Measurements from ENCODE around the gene OXGR1. TPM values are rescaled to one million over a fixed set of nuclear protein-coding genes. Genes with fewer than 3 reads are reported as not detected.

Gene OXGR1
- total RNA-seq, 1 donor from 2014 or later, result 0.83 TPM

DNA sequence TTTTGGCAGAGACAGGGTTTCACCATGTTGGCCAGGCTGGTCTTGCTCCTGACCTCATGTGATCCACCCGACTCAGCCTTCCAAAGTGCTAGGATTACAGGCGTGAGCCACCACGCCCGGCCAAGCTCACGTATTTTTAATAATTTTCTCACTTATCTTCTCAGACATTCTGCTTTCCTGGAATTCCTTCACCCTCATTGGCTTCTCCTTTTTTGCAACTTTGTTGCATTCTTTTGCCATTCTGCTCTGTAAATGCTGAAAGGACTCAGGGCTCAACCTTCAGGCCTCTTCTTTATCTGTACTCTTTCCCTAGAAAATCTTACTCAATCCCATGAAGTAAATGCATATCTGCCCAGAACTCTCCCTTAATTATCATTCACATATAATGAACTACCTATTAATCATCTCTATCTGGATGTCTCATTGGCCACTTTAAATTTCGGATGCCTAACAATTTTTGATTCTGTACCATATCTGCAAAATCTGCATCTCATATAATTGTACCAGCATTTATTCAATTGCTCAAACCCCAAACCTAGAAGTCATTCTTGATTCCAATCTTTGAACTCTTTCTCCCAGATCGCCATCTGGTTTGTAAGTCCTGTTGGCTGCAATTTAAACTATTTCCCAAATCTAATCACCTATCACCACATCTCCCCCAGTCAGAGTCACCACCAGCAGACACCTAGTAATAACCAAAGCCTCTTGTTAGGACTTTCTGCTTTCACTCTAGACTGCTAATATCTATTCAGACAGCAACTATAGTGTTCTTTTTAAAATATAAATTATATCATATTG, 18.2 kb upstream of the OXGR1 start:
- TF ChIP-seq, protein P1, sequence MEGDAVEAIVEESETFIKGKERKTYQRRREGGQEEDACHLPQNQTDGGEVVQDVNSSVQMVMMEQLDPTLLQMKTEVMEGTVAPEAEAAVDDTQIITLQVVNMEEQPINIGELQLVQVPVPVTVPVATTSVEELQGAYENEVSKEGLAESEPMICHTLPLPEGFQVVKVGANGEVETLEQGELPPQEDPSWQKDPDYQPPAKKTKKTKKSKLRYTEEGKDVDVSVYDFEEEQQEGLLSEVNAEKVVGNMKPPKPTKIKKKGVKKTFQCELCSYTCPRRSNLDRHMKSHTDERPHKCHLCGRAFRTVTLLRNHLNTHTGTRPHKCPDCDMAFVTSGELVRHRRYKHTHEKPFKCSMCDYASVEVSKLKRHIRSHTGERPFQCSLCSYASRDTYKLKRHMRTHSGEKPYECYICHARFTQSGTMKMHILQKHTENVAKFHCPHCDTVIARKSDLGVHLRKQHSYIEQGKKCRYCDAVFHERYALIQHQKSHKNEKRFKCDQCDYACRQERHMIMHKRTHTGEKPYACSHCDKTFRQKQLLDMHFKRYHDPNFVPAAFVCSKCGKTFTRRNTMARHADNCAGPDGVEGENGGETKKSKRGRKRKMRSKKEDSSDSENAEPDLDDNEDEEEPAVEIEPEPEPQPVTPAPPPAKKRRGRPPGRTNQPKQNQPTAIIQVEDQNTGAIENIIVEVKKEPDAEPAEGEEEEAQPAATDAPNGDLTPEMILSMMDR (IDR thresholded peaks at IDR 0.05), result no peak
- H3K4me1 ChIP-seq, result no peaks in the 10 kb centered on the region
- no peaks in the 10 kb centered on the region for H3K9me3 ChIP-seq
- H3K27ac ChIP-seq, result no peak overlapping the region
- ATAC-seq (no peak), DNase-seq (no peak)
- H3K27me3 ChIP-seq (ENCODE audit: low read depth), result no peaks in the 10 kb centered on the region
- H3K36me3 ChIP-seq, result no peaks in the 10 kb centered on the region
- H3K4me3 ChIP-seq, result no peak overlapping the region
- intact Hi-C loops (cut with DNase I), result no loop called here

DNA sequence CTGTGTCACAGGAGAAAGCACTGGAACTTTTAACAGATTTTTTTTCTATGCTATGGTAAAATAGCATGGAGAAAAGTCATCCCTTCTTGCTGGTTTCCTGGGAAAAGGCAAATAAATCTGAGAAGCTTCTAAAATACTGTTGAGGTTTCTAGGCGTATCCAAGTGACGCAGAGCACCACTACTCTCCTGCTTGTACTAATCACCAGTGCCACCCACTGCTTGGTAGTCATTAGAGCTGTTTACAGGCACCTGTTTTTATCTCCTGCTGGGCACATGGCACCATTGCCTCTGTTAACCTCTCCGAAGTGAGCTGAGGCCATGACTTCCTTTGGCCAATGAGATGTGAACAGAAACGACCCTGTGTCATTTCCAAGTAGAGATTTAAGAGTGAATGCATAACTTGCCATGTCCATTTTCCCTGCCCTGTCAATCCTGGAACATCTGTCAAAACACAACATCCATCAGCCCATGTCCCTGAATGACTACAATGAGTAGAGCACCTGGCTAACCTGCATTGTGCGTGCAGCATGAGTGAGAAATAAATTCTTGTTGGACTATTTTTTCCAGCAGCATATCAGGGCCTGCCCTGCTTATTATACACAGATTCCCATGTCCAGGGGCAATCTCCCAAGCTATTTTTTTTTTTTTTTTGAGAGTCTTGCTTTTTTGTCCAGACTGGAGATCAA, 17.3 kb upstream of the OXGR1 start:
- TF ChIP-seq, protein P1 (IDR thresholded peaks at IDR 0.05), result no peak
- no peaks in the 10 kb centered on the region for H3K27me3 ChIP-seq (ENCODE audit: low read depth)
- DNase-seq (no peak), ATAC-seq (no peak)
- H3K9me3 ChIP-seq, result no peaks in the 10 kb centered on the region
- H3K4me1 ChIP-seq, result no peaks in the 10 kb centered on the region
- intact Hi-C loops (cut with DNase I), result no loop called here
- no peak overlapping the region for H3K27ac ChIP-seq
- no peaks in the 10 kb centered on the region for H3K36me3 ChIP-seq
- H3K4me3 ChIP-seq, result no peak overlapping the region

DNA sequence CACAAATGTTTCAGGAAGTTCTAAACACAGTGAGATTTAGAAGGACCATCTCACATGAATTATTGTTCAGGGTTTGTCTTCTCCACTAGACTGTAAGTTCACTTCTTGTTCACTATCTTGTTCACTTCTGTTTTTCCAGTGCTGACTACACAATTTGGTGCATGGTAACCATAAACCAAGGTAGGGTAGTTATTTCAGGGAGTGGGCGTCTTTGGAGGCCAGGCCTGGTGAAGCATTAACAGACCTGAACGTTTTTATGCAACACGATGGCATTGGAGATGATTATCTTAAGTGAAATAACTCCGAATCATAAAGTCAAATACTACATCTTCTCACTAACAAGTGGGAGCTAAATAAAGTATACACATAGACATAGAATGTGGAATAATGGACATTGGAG, 14.4 kb upstream of the OXGR1 start:
- Histone ChIP-seq H3K4me3 (no peak overlapping the region), H3K36me3 (no peaks in the 10 kb centered on the region), H3K4me1 (no peaks in the 10 kb centered on the region), H3K27ac (no peak overlapping the region), H3K27me3 (ENCODE audit: low read depth) (no peaks in the 10 kb centered on the region), H3K9me3 (no peaks in the 10 kb centered on the region)
- intact Hi-C loops (cut with DNase I), result no loop called here
- ATAC-seq (no peak), DNase-seq (no peak)
- TF ChIP-seq, protein P1 (IDR thresholded peaks at IDR 0.05), result no peak

DNA sequence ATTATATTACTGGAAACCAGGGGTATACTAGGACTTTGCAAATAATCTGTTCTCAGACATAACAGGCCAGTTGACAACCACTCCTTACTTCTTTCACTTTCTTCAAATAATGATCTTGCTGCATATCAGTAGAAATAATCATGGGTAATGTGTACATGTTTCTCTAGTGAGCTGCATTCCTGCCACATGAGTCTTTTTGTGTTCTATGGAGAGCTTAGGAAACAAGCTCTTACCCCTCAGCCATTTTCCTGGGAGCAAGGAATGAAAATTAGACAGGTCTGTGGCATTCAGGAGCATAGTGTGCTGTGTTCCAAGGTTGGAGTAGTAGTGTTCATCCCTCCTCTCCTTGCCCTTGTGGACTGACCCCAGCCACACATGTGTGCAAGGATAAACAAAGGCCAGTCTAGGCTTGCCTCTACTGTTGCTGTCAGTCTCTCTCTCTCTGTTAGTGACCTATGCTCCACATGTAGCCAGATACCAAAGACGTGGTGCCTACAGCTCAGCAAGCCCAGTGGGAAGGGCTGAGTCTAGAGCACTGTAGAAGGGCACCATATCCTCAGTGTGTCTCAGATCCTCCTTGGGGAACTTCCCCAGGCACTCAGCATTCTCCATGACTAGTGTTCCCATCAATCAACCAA, 11.5 kb upstream of the OXGR1 start:
- peak in 1 of 2 donors; percentile 39 for ATAC-seq

DNA sequence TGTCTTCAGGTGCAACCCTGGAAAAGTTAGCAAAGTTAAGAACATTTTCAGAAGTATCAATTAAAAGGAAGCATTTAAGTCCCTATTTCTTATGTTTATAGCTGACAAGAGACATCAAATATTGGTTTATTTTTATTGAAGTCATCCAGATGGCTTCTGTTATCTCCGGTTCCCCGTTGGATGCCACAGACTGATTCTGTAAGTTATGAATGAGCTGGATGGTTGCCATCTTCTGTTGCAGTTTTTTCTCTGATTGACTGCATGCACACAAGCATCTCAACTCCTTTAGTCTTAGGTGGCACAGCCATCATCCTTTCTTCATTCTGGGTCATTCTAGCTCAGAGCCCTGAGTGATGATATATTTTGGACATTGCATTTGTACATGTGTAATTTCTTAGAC, 10.6 kb upstream of the OXGR1 start:
- Histone ChIP-seq H3K27ac (no peak overlapping the region), H3K36me3 (no peaks in the 10 kb centered on the region), H3K9me3 (no peaks in the 10 kb centered on the region), H3K4me1 (peaks cover 8% of the 10 kb centered on the region), H3K27me3 (ENCODE audit: low read depth) (no peaks in the 10 kb centered on the region), H3K4me3 (no peak overlapping the region)
- intact Hi-C loops (cut with DNase I), result no loop called here
- DNase-seq (no peak), ATAC-seq (no peak)
- TF ChIP-seq, protein P1 (IDR thresholded peaks at IDR 0.05), result no peak

More for the DNA sequence above, 11.5 kb upstream of the OXGR1 start:
- Histone ChIP-seq H3K9me3 (no peaks in the 10 kb centered on the region), H3K36me3 (no peaks in the 10 kb centered on the region), H3K27ac (no peak overlapping the region), H3K27me3 (ENCODE audit: low read depth) (no peaks in the 10 kb centered on the region), H3K4me1 (peaks cover 8% of the 10 kb centered on the region), H3K4me3 (no peak overlapping the region)
- TF ChIP-seq, protein P1 (IDR thresholded peaks at IDR 0.05), result no peak
- intact Hi-C loops (cut with DNase I), result no loop called here
- DNase-seq, result no peak

Measured in lower lobe of right lung (tissue), 2 donors.